Bronchial epithelial cell (primary cell): ENCODE results near the gene PPP6R2. TPM values are rescaled to one million over a fixed set of nuclear protein-coding genes. Genes with fewer than 3 reads are reported as not detected.

Experiments used
- DNase-seq: peaks from one replicate; pipeline ENCODE4 v3.0.0-alpha.2; 2010; ENCODE audit warnings: low read depth
- FAIRE-seq: peaks from 2 replicates; lab custom pipeline; 2011; peaks lifted over from hg19 to GRCh38; lab: Jason Lieb, UNC
- H3K27me3 ChIP-seq: 2 replicates; pipeline ENCODE4 v1.5.1; 2011; ENCODE audit warnings: low read length; ENCODE audit not compliant: control insufficient read depth, insufficient read depth
- H3K36me3 ChIP-seq: 2 replicates; pipeline ENCODE4 v1.5.1; 2011; ENCODE audit warnings: low read length; ENCODE audit not compliant: control insufficient read depth, insufficient read depth
- H3K4me3 ChIP-seq: 2 replicates; pipeline ENCODE4 v1.5.1; 2011; ENCODE audit warnings: mild to moderate bottlenecking, low read depth, low read length, control low read depth
- CTCF ChIP-seq: IDR thresholded peaks from 2 replicates; pipeline ENCODE4 v1.5.1; 2011; ENCODE audit warnings: mild to moderate bottlenecking, moderate library complexity, low read length, control low read depth, inconsistent platforms; ENCODE audit not compliant: insufficient read depth, severe bottlenecking
- total RNA-seq: library from RNA; depleted of rRNA; stranded (reverse); fragments of >200 nt; gene quantifications from 2 replicates; pipeline ENCODE4 v1.2.1, GENCODE V29; 2014

The PPP6R2 gene
- total RNA-seq, 1 donor from 2014 or later, result 50.5 TPM

GRCh38 chr22:50398831-50399648 is 55.9 kb downstream of the PPP6R2 start:
- Histone ChIP-seq H3K4me3 (no peak overlapping the region), H3K27me3 (no peaks in the 10 kb centered on the region), H3K36me3 (peaks cover 7% of the 10 kb centered on the region)
- no peak for DNase-seq
- TF ChIP-seq CTCF, result no peak
- no peak for FAIRE-seq

- peak; percentile 68 for TF ChIP-seq CTCF
- Histone ChIP-seq H3K36me3 (peaks cover 7% of the 10 kb centered on the region), H3K27me3 (no peaks in the 10 kb centered on the region), H3K4me3 (no peak overlapping the region)
- peak; percentile 10 for DNase-seq
- FAIRE-seq, result no peak
Observed at GRCh38 chr22:50399751-50400331, 56.7 kb downstream of the PPP6R2 start.

GRCh38 chr22:50400406-50400805 is 57.3 kb downstream of the PPP6R2 start:
- H3K27me3 ChIP-seq, result no peaks in the 10 kb centered on the region
- H3K36me3 ChIP-seq, result peaks cover 5% of the 10 kb centered on the region
- no peak for DNase-seq
- H3K4me3 ChIP-seq, result no peak overlapping the region
- FAIRE-seq, result no peak
- TF ChIP-seq CTCF, result no peak

GRCh38 chr22:50400931-50401330 is 57.8 kb downstream of the PPP6R2 start:
- no peak for FAIRE-seq
- DNase-seq, result no peak
- peaks cover 3% of the 10 kb centered on the region for H3K36me3 ChIP-seq
- no peak for TF ChIP-seq CTCF
- no peak overlapping the region for H3K4me3 ChIP-seq
- no peaks in the 10 kb centered on the region for H3K27me3 ChIP-seq

GRCh38 chr22:50401907-50402306 is 58.8 kb downstream of the PPP6R2 start:
- Histone ChIP-seq H3K27me3 (no peaks in the 10 kb centered on the region), H3K4me3 (no peak overlapping the region), H3K36me3 (peaks cover 6% of the 10 kb centered on the region)
- TF ChIP-seq CTCF, result no peak
- no peak for DNase-seq
- no peak for FAIRE-seq
